GM19372 (cell line): ENCODE data around the gene RXYLT1.

ENCODE experiments used
- ATAC-seq: cut with Tn5 transposase; IDR thresholded peaks from one replicate; pipeline ENCODE4 v1.9.1; 2021; ENCODE audit warnings: mild to moderate bottlenecking, low read depth, moderate library complexity; ENCODE audit not compliant: unreplicated experiment

RXYLT1 gene

GRCh38 chr12:63802012-63802608 lies 22.4 kb downstream of the RXYLT1 start:
- no peak for ATAC-seq

DNA sequence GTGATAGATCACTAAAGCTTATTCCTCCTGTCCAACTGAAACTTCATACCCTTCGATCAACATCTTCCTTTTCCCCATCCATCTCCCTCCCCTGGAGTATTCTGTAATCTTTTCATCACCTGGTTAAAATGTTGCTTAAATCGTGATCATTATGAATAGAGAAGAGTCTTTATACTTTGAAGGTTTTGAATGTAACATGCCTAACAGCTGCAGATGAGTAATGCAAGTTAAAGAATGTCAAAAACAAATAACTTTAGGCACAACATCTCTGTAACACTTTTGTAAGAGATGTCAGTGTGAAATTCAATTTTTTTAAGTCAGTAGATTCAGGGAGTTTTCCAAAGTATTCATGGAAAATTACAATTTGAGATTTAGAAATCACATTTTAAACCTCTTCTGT lies 25.0 kb downstream of the RXYLT1 start:
- no peak for ATAC-seq

DNA sequence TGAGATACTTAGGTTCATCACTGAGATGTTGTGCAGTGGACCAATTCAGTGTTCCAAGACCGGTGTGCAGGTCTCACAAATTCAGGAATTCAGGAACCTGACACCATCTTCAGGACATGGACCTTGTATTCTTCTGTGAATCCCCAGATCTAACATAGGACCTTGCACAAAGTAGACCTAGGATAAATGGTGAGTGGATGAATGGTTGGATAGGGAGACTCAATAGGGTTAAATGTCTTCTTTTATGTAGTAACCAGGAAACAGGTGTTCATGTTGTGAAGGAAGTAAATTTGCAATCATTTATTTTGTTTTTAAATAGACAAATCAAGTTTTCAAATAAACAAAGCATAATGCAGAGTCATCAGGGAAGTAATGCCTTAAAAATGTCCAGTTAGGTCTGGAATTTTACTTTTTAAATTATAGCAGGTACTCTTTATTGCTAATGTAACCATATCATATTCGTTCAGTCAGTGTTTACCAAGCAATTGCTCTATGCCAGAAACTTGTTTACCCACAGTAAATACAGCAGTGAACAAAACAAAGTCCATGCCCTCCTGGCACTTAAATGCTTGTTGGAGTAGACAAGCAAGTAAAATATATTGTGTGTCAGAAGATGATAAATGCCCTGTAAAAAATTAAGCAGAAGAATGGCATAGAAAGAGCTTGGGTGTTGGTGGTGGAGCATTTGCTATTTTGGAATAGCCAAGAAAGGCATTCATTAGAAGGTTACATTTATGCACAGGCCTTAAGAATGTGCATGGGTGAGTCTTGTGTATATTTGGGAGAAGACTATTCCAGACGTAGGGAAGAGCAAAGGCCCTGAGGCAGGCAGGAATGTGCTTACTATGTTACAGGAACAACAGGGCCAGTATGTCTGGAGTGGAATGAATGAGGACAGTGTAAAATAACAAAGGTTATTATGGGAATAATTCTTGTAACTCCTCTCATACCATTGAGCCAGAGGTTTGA lies 26.3 kb downstream of the RXYLT1 start:
- no peak for ATAC-seq

DNA sequence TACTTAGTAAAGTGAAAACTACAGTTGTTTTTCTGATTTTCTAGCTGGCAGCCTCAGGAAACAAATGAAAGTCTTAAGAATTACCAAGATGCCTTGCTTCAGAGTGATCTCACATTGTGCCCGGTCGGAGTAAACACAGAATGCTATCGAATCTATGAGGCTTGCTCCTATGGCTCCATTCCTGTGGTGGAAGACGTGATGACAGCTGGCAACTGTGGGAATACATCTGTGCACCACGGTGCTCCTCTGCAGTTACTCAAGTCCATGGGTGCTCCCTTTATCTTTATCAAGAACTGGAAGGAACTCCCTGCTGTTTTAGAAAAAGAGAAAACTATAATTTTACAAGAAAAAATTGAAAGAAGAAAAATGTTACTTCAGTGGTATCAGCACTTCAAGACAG lies 28.9 kb downstream of the RXYLT1 start:
- no peak for ATAC-seq

DNA sequence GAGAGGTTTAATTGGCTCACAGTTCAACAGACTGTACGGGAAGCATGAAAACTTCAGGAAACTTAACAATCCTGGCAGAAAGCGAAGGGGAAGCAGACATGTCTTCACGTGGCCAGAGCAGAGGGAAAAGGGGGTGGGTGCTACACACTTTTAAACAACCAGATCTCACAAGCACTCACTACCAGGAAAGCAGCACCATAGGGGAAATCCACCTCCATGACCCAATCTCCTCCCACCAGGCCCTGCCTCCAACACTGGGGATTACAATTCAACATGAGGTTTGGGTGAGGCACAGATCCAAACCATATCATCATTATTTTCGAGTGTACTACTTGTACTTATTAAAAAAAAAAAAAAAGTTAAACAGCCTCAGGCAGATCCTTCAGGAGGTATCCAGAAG lies 29.9 kb downstream of the RXYLT1 start:
- no peak for ATAC-seq

GRCh38 chr12:63811334-63811733 lies 31.6 kb downstream of the RXYLT1 start:
- ATAC-seq: no peak

DNA sequence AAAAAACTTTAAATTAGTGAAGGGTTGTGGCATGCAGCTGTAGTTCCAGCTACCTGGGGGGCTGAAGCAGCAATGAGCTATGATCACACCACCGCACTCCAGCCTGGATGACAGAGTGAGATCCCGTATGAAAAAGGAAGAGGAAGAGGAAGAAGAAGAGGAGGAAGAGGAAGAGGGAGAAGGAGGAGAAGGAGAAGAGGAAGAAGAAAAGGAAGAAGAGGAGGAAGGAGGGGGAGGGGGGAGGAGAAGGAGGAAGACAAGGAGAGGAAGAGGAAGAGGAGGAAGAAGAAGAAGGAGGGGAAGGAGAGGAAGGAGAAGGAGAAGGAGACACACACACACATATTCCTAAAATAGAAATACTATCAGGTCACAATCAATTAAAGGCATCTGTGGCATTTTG lies 32.0 kb downstream of the RXYLT1 start:
- ATAC-seq: no peak

GRCh38 chr12:63814146-63814772 lies 34.5 kb downstream of the RXYLT1 start:
- ATAC-seq: peak; percentile 36

DNA sequence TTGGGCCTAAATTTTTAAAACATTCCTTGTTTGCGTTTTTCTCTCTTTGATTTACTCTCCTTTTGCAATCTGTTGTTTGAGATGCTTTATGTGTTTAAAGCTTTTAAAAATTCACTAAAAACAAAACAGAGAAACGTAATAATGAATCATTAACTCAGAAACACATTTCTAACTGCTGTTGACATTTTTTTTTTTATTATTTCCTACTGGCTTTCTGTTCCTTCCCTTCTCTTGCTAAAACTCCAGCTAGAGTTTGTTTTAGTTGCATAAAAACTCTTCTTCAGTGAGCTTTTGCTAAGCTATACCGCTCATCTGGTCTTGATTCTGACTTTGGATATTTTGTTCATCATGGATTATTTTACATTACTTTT lies 35.8 kb downstream of the RXYLT1 start:
- ATAC-seq: no peak

DNA sequence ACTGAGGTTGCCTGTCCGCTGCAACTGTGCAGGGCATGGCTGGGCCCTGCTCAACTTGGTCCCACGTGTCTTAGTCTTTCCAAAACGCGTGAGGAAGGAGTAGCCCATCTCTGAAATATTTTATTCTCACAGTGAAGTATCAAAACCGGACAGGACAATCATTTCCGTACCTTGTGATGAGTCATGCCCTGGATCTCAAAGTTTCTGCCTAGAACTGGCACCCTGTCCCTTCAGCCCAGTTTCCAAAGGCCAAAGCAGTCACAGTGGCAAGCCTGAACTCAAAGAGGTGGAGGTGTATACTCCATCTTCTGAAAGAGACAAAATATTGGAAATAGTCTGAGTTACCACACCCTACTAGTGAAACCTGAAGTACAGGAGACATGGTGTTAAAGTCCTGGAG lies 36.3 kb downstream of the RXYLT1 start:
- no peak for ATAC-seq

GRCh38 chr12:63820427-63820826 lies 40.7 kb downstream of the RXYLT1 start:
- no peak for ATAC-seq

DNA sequence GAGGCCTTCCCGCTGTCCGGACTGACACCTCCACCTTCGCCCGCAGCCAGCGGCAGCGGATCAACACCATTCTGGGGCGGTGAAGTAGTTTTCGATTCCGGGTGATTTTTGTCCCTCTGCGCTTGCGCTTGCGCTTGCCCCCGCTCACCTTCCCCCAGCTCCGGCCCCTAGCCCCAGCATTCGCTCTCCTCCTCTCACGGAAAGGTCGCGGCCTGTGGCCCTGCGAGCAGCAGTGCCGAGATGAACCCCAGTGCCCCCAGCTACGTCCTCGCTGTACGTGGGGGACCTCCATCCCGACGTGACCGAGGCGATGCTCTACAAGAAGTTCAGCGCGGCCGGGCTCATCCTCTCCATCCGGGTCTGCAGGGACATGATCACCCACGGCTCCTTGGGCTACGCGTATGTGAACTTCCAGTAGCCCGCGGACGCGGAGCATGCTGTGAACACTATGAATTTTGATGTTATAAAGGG lies 42.1 kb downstream of the RXYLT1 start:
- no peak for ATAC-seq

GRCh38 chr12:63822352-63822751 lies 42.6 kb downstream of the RXYLT1 start:
- ATAC-seq: no peak

DNA sequence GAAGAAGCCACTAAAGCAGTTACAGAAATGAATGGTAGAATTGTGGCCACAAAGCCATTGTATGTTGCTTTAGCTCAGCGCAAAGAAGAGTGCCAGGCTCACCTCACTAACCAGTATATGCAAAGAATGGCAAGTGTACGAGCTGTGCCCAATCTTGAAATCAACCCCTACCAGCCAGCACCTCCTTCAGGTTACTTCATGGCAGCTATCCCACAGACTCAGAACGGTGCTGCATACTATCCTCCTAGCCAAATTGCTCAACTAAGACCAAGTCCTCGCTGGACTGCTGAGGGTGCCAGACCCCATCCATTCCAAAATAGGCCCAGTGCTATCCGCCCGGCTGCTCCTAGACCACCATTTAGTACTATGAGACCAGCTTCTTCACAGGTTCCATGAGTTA lies 43.3 kb downstream of the RXYLT1 start:
- no peak for ATAC-seq

DNA sequence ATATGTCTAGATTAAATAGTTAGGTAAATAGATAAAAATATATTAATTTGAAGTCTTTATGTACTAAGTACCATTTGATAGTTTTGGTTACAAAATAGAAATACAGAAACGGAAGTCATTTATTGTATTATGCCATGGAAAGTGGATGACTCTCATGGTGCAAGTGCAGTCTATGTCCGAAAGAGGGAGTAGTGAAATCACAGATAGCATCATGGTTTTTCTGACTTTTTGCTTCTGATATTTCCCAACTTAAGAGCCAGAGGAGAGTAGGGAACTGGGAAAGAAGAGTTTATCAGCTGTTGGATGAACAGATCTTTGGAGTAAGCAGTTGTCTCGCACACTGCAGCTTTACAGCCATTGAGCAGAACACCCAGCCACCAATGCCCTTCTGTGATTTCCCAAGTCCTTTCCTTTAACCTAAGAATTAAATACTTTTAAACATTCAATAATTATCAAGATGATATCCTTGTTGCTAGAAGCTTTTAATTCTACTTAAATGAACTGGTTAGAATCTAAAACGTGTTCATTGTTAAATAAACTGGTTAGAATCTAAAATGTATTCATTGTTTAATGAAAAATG lies 46.4 kb downstream of the RXYLT1 start:
- ATAC-seq: peak; percentile 73

DNA sequence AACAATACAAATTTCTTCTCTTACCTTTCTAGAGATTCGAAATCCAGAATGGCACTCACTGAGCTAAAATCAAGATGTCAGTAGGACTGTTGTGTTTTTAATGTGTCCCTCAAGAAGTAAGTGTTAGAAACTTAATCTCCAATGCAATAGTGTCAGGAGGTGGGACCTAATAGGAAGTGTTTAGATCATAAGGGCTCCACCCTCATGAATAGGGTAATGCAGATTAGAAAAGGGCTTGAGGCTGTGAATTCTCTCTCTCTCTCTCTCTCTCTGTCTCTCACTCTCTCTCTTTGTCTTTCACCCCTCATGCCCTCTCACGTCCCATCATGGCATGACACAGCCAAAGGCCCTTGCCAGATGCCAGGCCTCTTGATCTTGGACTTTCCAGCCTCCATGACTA lies 49.2 kb downstream of the RXYLT1 start:
- ATAC-seq: no peak

- ATAC-seq: no peak
These were observed 56.3 kb downstream of the RXYLT1 start for GRCh38 chr12:63836046-63836445.

- ATAC-seq: no peak
These were observed 57.2 kb downstream of the RXYLT1 start for GRCh38 chr12:63836936-63837335.

DNA sequence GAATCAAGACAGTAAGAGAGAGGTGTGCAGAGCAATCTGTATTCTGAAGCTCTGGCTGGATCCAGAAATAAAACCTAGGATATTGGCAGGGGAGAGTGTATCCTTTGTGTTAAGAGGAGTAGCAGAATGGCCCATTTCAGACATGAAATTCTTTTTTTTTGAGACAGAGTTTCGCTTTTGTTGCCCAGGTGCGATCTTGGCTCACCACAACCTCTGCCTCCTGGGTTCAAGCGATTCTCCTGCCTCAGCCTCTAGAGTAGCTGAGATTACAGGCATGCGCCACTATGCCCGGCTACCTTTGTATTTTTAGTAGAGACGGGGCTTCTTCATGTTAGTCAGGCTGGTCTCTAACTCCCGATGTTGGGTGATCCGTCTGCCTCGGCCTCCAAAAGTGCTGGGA lies 58.7 kb downstream of the RXYLT1 start:
- no peak for ATAC-seq

- ATAC-seq: no peak
These were observed 61.3 kb downstream of the RXYLT1 start for GRCh38 chr12:63841011-63841410.

GRCh38 chr12:63841571-63841970 lies 61.9 kb downstream of the RXYLT1 start:
- ATAC-seq: no peak
